ENCODE measurements around the gene MRPS26.

DNA sequence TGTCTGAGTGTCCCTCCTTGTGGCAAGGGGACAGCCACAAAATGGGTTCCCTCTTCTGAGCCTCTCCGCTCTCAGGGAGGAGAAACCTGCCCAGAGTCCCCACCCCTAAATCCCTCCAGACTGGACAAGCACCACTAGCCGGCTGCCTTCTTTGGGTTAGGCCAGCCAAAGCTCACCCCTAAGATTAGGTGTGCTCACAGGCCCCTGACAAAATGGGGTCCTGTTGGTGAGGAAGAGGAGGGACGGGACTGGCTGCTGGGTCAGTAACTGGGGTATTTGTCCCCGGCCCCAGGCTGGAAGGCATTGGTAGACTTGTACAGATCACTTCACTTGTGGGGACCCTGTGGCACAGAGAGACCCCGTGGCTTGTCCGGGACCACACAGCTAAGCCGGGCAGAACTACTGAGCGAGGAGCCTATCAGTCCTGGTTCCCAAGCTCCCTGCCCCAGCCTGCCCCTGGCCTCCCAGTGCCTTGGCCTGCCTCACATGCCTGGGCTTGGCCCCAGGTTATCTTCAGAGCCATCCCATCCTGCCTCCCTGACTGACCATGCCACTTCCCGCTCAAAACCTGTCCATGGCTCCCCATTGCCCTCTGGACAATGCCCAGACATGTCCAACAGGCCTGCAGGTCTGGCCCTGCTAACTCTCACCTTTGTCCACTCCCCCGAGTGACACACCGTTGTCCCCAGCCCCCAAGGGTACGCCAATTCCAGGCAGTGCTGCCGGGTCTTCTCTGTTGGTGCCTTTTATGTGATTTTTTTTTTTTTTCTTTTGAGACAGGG, 49.2 kb downstream of the MRPS26 start:
- TF ChIP-seq CTCF (IDR thresholded peaks at IDR 0.05) (no peak), POLR2A (IDR thresholded peaks at IDR 0.05) (no peak)
